ENCODE measurements around the gene TRIM15. TPM values are rescaled to one million over a fixed set of nuclear protein-coding genes. Genes with fewer than 3 reads are reported as not detected.

Gene TRIM15
- total and polyA plus RNA-seq, 2 donors (not counting 3 experiments of a cell fraction or from before 2014, with no cell fraction given) = not detected

DNA sequence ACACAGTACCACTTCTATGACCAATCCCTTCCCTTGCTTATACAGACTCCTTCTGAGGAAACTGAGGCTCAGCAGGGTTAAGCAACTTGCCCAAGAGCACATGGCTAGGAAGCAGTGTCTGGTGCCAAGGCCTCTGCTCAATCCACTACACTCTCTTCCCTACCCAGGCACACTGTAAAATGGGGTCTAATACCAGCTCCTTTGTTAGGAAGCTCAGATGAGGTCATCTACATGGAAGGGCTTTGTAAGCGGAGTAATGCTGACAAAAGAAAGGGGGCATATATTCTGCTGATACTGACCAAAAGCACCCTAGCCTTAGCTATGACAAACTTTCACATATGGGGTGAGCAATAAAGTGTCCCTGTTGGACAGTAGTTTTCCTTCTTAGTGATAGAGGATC lies 40.8 kb downstream of the TRIM15 start:
- Histone ChIP-seq H2AFZ (ENCODE audit: low read depth, low read length) (no peak overlapping the region), H3K27me3 (ENCODE audit: control insufficient read depth in 2 of 2, insufficient read depth in 2 of 2, low read length in 2 of 2) (no peaks in the 10 kb centered on the region), H3K36me3 (ENCODE audit: control insufficient read depth in 2 of 2, extremely low read depth in 1 of 2, insufficient read depth in 2 of 2, low read length in 2 of 2) (peaks cover 1 to 6% of the 10 kb centered on the region in 2 experiments), H3K9me3 (replicated peaks; ENCODE audit: control insufficient read depth, insufficient read depth, low read length) (no peaks in the 10 kb centered on the region), H3K27ac (ENCODE audit: insufficient read depth, low read depth, low read length) (no peak overlapping the region), H3K4me3 (replicated peaks in 1 of 3; ENCODE audit: insufficient read depth in 1 of 3, low read depth in 1 of 3, low read length in 3 of 3) (no peak overlapping the region), H3K9ac (replicated peaks; ENCODE audit: extremely low read depth, insufficient read depth, low read length) (no peak overlapping the region), H4K20me1 (replicated peaks; ENCODE audit: control insufficient read depth, extremely low read depth, insufficient read depth, low read length) (no peaks in the 10 kb centered on the region), H3K4me1 (ENCODE audit: control insufficient read depth, extremely low read depth, insufficient read depth, low read length) (peaks cover 10% of the 10 kb centered on the region), H3K9me1 (replicated peaks; ENCODE audit: control insufficient read depth, extremely low read depth, insufficient read depth, low read length) (no peaks in the 10 kb centered on the region), H3K79me2 (ENCODE audit: control insufficient read depth, insufficient read depth, low read length) (peaks cover 32% of the 10 kb centered on the region), H3K4me2 (ENCODE audit: insufficient read depth, low read length) (no peak overlapping the region)
- ChIA-PET CTCF (interaction anchor here (0.9 kb wide), 1 partner anchor 15 kb away, joined by 4 read pairs; no protein-coding TSS in a partner anchor), POLR2A (no interaction called here)
- no TSS peak for BruUV-seq (replicated peaks)
- FAIRE-seq (no peak), DNase-seq (ENCODE audit: low read depth, low spot score) (no peak)
- intact Hi-C loops (cut with micrococcal nuclease) (no loop called here), dilution Hi-C loops (cut with MboI; ENCODE audit: extremely low pct_ligation_motif_present, low sequenced_read_pairs) (no loop called here)
- TF ChIP-seq POLR2A (IDR thresholded peaks at IDR 0.05; ENCODE audit: low read depth, low read length) = no peak
- TF ChIP-seq JUN (IDR thresholded peaks at IDR 0.05; ENCODE audit: borderline replicate concordance, insufficient read depth, insufficient read length, low read depth) = no peak
- TF ChIP-seq POLR2AphosphoS5 (IDR thresholded peaks at IDR 0.05; ENCODE audit: insufficient read depth, low read depth, low read length) = no peak
- no peak for TF ChIP-seq EZH2 (IDR thresholded peaks at IDR 0.05; ENCODE audit: borderline replicate concordance, low read depth, low read length, severe bottlenecking)
- TF ChIP-seq MYC (IDR thresholded peaks at IDR 0.05; ENCODE audit: low read depth, low read length) = no peak

- Histone ChIP-seq H4K20me1 (replicated peaks; ENCODE audit: control insufficient read depth, extremely low read depth, insufficient read depth, low read length) (no peaks in the 10 kb centered on the region), H2AFZ (ENCODE audit: low read depth, low read length) (no peak overlapping the region), H3K9me1 (replicated peaks; ENCODE audit: control insufficient read depth, extremely low read depth, insufficient read depth, low read length) (no peaks in the 10 kb centered on the region), H3K9ac (replicated peaks; ENCODE audit: extremely low read depth, insufficient read depth, low read length) (no peak overlapping the region), H3K4me3 (replicated peaks in 1 of 3; ENCODE audit: insufficient read depth in 1 of 3, low read depth in 1 of 3, low read length in 3 of 3) (no peak overlapping the region), H3K27me3 (ENCODE audit: control insufficient read depth in 2 of 2, insufficient read depth in 2 of 2, low read length in 2 of 2) (no peaks in the 10 kb centered on the region), H3K4me2 (ENCODE audit: insufficient read depth, low read length) (no peak overlapping the region), H3K27ac (ENCODE audit: insufficient read depth, low read depth, low read length) (no peak overlapping the region), H3K9me3 (replicated peaks; ENCODE audit: control insufficient read depth, insufficient read depth, low read length) (no peaks in the 10 kb centered on the region), H3K79me2 (ENCODE audit: control insufficient read depth, insufficient read depth, low read length) (peaks cover 46% of the 10 kb centered on the region), H3K4me1 (ENCODE audit: control insufficient read depth, extremely low read depth, insufficient read depth, low read length) (peaks cover 10% of the 10 kb centered on the region), H3K36me3 (ENCODE audit: control insufficient read depth in 2 of 2, extremely low read depth in 1 of 2, insufficient read depth in 2 of 2, low read length in 2 of 2) (no peaks in the 10 kb centered on the region)
- no TSS peak for BruUV-seq (replicated peaks)
- no peak for DNase-seq (ENCODE audit: low read depth, low spot score)
- ChIA-PET CTCF (interaction anchor here (2.7 kb wide), 1 partner anchor 13 kb away, joined by 18 read pairs; no protein-coding TSS in a partner anchor), POLR2A (no interaction called here)
- intact Hi-C loops (cut with micrococcal nuclease) (no loop called here), dilution Hi-C loops (cut with MboI; ENCODE audit: extremely low pct_ligation_motif_present, low sequenced_read_pairs) (no loop called here)
- FAIRE-seq = no peak
- TF ChIP-seq EZH2 (IDR thresholded peaks at IDR 0.05; ENCODE audit: borderline replicate concordance, low read depth, low read length, severe bottlenecking) = no peak
- TF ChIP-seq, protein P1, sequence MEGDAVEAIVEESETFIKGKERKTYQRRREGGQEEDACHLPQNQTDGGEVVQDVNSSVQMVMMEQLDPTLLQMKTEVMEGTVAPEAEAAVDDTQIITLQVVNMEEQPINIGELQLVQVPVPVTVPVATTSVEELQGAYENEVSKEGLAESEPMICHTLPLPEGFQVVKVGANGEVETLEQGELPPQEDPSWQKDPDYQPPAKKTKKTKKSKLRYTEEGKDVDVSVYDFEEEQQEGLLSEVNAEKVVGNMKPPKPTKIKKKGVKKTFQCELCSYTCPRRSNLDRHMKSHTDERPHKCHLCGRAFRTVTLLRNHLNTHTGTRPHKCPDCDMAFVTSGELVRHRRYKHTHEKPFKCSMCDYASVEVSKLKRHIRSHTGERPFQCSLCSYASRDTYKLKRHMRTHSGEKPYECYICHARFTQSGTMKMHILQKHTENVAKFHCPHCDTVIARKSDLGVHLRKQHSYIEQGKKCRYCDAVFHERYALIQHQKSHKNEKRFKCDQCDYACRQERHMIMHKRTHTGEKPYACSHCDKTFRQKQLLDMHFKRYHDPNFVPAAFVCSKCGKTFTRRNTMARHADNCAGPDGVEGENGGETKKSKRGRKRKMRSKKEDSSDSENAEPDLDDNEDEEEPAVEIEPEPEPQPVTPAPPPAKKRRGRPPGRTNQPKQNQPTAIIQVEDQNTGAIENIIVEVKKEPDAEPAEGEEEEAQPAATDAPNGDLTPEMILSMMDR (IDR thresholded peaks at IDR 0.05; ENCODE audit: extremely low read depth in 1 of 2, insufficient read depth in 1 of 2, low read depth in 1 of 2, low read length in 2 of 2) = no peak
- TF ChIP-seq POLR2AphosphoS5 (IDR thresholded peaks at IDR 0.05; ENCODE audit: insufficient read depth, low read depth, low read length) = no peak
- TF ChIP-seq FOS (IDR thresholded peaks at IDR 0.05; ENCODE audit: borderline replicate concordance, insufficient read depth, low read length) = no peak
- TF ChIP-seq GATA2 (IDR thresholded peaks at IDR 0.05; ENCODE audit: insufficient read depth, insufficient read length, low read depth, low read length) = no peak
- TF ChIP-seq, protein P2, sequence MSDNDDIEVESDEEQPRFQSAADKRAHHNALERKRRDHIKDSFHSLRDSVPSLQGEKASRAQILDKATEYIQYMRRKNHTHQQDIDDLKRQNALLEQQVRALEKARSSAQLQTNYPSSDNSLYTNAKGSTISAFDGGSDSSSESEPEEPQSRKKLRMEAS (IDR thresholded peaks at IDR 0.05; ENCODE audit: insufficient read depth, insufficient read length) = no peak
These were observed 42.8 kb downstream of the TRIM15 start for GRCh38 chr6:30206152-30206551.

All from endothelial cell of umbilical vein (primary cell).